Stimulated activated CD8-positive, alpha-beta memory T cell treated with anti-CD3 and anti-CD28 coated beads, Interleukin-15, amount 100 ng/mL, for 4 hours (primary cell): ENCODE results near the gene SPACA6.
"Not testable (repeated sequence)": the region's sequence is repeated elsewhere in the genome, so short reads cannot be mapped to it uniquely, and the experiment has no call there.

ENCODE experiments used
- DNase-seq, 2 donors: peaks; one replicate each; pipeline ENCODE4 v3.0.0-alpha.2; 2020; ENCODE audit warnings: low read depth in 2 of 2

The SPACA6 gene

DNA sequence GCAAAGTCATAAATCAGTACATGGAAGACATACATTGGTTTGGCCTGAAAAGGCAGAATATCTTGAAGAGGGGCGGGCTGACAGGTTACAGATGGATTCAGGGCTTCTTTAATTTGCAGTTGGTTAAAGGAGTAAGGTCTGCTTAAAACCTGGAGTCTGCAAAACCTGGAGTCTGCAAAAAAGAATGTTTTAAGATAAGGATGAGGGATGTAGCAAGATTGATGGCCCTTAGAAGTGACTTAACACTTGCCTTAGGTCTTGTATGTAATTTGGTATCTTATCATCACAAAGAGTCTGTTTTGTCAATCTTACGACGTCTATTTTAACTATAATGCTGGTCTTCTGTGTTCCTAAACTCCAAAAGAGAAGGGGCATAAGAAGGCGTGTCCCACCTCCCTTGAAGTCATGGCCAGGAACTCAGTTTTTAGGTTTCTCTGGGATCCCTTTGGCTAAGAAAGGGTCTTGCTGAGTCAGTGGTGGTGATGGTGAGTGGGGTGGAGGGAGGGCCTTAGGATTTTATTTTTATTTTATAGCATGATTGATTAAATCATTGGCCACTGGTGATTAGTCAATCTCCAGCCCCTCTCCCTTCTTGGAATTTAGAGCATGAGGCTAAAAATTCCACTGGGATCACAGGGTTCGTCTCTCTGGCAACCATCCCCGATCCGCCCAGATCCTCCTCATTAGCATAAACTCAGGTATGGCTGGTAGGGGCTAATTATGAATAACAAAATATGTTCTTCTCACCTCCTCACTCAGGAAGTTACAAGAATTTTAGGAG lies 40.8 kb downstream of the SPACA6 start:
- DNase-seq, result no peak

DNA sequence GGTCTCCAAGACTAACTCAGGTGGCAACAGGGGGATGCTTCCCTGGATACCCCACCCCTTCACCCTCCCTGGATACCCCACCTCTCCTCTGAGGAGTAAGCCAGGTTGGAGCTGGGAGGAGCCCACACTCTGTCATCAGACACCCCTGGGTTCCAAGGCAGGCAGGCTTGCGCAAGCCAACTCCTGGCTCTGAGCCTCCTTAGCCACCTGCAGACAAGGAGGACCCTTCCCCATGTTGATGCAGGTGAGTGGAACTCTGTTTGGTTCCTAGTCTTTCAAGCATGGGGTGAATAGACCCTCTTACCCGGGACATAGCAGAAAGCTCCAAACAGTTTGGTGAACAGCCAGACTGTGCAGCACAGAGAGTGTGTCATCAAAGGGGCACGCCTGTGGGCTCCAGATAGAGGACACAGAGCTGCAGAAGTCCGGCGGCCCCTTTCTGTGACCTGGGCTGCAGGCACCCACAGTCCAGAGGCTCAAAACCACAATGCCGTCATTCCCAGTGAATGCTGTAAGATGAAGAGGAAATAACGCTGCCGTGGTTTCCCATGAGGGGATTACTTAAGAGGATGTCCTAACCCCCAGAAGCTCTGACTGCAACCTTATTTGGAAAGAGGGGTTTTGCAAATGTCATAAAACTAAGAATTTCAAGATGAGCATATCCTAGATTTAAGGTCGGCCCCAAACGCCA lies 42.8 kb downstream of the SPACA6 start:
- DNase-seq, result no peak

DNA sequence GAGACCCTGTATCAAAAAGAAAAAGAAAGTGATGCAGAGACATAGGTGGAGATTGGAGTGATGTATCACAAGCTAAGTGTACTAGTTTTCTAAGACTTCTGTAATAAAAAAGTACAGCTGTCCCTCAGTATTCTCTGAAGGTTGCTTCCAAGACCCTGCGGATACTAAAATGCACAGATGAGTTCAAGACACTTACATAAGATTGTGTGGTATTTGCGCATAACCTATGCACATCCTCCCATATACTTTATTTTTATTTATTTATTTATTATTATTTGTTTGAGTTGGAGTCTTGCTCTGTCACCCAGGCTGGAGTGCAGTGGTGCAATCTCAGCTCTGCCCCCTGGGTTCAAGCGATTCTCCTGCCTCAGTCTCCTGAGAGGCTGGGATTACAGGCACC lies 44.3 kb downstream of the SPACA6 start:
- DNase-seq, result no peak

DNA sequence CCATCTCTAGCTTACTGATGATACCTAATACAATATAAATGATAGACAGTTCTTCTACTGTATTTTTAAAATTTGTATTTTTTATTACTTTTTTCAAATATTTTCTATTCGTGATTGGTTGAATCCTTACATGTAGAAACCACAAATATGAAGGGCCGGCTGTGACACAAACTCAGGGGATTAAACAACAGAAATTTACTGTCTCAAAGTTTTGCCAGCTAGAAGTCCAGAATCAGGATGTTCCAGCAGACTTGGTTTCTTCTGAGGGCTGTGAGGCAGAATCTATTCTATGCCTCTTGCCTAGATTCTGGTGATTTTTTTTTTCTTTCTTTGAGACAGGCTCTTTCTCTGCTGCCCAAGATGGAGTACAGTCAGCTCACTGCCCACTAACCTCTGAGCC lies 44.8 kb downstream of the SPACA6 start:
- no peak for DNase-seq

DNA sequence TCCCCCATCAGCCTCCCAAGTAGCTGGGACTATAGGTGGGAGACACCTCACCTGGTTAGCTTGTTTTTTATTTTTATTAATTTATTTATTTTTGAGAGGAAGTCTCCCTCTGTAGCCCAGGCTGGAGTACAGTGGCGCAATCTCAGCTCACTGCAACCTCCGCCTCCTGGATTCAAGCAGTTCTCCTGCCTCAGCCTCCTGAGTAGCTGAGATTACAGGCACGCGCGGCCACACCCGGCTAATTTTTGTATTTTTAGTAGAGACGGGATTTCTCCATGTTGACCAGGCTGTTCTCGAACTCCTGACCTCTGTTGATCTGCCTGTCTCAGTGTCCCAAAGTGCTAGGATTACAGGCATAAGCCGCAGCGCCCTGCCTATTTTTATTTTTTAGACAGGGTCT lies 45.4 kb downstream of the SPACA6 start:
- not testable (repeated sequence) for DNase-seq

DNA sequence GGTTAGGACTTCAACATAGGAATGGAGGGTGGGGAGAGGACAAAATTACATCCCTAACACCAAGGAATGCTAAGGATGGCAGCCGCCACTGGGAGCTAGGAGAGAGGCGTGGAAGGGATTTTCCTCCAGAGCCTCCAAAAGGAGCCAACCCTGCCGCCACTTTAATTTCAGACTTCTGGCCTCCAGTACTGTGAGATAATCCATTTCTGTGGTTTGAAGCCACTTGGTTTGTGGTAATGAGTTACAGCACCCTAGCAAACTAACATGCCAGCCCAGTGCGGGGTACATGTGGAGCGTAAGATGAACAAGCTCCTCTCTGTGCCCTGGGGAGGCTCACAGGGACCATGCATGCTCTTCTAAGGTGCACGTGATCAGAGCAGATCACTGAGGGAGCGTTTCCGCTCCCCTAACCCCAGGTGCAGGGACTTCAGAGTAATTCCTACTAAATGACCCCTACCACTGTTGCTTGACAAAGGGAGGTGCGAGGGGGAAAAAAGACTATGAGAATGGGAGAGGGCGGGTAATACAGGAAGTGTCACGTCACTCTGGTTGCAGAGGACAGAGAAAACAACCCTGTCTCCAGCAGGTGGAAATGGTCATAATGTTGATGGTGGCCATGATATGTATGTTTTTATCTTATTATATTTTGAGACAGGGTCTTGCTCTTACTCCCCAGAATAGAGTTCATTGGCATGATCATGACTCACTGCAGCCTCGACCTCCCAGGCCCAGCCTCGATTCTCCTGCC lies 46.5 kb downstream of the SPACA6 start:
- no peak for DNase-seq

DNA sequence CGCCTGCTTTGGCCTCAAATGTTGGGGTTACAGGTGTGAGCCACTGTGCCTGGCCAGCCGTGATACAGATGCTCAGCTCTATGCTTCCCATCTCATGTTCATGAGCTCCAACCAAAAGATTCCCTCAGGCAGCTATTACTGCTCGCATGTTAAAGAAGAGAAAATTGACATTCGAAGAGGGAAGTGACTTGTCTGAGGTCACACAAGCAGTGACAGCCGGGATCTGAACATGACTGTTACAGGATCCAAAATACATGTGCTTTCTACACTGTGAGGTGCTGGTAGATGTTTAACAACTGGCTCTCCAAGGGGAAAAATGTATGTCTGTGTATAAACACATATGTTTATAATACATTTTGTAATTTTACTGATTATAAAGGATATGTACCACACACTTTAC lies 47.2 kb downstream of the SPACA6 start:
- no peak for DNase-seq

DNA sequence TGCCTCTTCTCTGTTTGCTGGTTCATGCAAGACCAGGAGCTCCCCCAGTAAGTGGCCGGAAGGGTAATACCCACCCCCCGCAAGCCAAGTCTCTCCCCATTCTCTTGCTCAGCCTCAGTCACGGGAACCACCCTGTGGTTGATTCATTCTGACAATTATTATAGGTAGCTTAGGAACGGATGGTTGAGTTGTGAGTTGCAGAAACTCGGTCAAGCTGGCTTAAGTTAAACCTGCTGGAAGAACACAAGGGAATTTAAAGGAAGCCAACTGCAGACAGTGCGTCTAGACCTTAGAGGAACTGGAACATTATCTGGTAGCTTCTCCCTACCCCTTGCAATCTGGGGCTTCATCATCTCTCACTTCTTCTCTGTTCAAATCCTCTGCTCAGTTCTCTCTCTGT lies 49.7 kb downstream of the SPACA6 start:
- no peak for DNase-seq

DNA sequence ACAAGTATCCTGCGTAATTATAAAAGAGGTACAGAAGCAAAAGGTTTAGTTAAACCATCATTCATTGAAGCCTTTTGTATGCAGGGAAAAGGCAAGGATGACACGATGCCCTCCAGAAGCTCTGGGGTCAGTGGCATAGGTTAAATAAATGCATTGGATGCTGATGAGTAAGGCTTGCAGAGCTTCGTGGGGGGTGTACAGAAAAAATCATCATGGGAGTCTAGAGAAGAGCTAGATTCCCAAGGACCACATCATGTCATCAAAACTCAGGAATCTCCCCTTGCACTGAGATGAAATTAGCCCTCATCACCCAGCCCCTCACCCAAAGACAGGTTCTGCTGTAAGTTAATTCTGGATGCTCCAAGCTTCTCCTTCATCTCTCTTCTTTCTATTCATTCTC lies 50.3 kb downstream of the SPACA6 start:
- no peak for DNase-seq

DNA sequence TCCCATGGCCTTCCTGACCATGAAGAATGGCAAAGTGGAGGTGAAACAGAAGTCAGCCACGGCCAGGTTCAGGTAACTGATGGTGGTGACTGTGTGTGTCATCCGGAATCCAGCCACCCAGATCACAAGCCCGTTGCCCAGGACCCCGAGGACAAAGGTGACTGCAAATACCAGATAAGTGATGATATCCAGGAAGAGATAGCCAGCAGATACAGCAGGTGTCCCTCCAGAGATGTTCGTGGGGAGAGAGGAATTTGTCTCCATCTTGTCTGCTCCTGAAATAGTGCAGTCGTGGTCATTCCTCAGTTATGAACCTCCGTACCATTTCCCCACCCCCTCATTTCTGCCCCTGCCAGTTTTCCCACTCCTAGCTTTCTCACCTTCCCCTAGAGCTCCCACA lies 53.6 kb downstream of the SPACA6 start:
- DNase-seq, result no peak

DNA sequence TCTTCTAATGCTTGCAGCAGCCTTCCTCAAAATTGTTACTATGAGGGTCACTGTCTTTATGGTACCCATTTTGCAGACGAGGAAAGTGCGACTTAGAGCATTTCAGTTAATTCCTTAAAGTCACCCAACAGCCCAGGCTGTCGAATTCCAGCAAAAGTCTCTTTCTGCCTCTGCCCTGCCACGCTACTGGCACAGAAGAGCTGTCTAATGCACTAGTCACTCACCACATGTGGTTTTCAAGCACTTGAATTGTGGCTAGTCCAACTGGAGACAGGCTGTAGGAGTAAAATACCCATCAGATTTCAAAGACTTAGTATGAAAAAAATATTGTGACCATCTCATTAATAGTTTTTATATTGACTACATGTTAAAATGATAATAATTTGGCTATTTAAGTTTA lies 56.8 kb downstream of the SPACA6 start:
- no peak for DNase-seq

DNA sequence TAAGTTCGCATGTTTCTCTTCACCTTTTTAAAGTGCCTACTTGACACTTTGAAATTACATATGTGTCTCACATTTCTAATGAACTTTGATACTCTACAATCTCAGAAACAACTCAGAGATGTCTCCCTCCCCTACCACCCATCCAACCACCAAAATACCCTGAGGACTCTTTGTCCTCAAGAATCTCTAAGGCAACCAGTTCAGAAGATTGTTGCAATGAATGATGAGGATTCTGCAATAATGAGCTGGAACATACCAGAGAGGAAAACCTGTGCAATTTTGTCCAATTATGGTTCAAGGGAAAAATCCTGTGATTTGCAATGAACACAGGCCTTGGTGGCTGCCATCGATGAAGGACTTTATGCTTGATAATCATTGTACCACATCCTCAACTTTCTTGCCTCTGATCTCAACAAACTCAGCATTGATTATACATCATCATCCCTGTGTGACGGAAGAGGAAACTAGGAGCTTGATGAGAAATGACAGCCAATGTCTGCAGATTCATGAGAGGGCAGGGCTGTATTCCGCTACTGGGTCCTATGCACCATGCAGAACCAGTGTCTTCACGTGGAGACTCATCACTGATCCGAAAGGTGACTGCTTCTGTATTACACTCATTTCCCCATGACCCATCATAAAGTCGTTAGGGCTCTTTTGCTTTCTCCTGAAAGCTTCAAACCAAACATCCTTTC lies 57.4 kb downstream of the SPACA6 start:
- DNase-seq, result no peak

DNA sequence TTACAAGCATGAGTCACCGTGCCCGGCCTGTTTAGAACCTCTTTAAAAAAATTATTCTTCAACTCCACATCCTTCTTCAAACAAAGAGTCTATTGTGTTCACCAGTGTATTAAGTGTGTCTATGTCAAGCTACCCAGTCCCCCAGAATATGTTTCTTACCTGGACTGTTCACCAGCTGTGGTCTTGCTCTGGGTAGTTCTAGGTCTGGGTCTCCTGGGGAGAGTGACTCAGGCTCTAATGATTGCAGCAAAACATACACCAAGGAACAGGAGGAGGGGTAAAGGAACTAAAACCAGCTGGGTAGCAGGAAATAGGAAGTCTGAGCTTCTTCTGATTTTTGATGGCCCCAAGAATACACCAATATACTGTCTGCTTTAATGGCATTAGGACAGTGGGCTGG lies 58.5 kb downstream of the SPACA6 start, which contains the start of gene FPR1:
TSS of gene FPR1 (minus strand) at position 224 of the 400 bp plus-strand sequence. CDS start 4,884 bp downstream, outside the sequence.
- DNase-seq, result no peak

DNA sequence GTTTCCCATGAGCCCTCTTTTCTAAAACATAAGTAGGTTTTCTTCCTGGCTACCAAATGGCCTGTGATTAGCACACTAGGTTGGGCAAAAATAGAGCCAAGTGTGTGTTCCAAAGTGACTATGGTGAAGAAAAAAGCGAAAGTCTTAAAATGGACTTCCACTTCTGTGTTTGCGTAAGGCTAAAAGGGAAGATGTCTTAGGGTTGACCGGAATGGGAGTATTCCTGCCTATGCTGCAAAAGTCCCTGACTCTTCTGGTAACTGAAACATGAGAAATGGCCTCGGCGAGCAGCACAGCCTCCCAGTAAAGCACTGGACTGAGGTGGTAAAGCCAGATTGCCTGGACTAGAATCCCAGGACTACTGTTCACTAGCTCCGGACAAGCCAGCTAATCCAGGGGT lies 61.0 kb downstream of the SPACA6 start:
- no peak for DNase-seq

DNA sequence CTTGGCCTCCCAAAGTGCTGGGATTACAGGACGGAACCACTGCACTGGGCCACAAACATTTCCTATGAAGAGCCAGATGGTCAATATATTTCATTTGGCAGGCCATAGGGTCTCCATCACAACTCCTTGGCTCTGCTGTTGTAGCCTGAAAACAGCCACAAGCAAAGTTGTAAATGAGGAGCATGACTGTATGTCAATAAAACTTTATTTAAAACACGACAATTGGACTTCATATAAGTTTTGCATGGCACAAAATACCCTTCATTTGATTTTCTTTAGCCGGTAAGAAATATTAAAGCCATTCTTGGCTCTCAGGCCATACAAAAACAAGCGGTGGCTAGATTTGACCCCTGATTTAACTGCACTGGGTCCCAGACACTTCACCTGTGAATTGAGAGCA lies 61.6 kb downstream of the SPACA6 start:
- DNase-seq, result no peak
